Stimulated activated CD8-positive, alpha-beta memory T cell treated with anti-CD3 and anti-CD28 coated beads, Interleukin-4, amount 100 ng/mL, for 48 hours (primary cell): ENCODE measurements around the gene ZDHHC5.
A peak's percentile ranks its signal among the peaks of the same experiment; 100 is the strongest.
"Not testable (repeated sequence)": the region's sequence is repeated elsewhere in the genome, so short reads cannot be mapped to it uniquely, and the experiment has no call there.

Source experiments
- DNase-seq: peaks from one replicate; pipeline ENCODE4 v3.0.0-alpha.2; 2020

Gene ZDHHC5

DNA sequence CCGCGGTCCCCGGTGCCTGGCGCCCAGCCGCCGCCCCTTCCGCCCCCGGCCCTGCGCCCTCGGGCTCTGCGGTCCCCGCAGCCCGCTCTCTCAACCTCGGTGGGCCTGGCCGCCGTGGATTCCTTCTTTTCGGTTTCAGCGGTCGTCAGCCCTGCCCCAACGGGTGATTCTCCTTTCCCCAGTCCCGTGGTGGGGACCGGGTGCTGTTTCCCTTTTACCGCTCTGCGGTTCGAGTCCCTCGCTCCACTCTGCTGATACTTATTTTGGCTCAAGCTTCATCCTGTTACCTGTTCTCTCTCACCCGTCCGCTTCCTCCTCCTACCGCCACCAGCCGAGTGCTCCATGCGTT lies 494 bp downstream of the ZDHHC5 start:
- DNase-seq: no peak

- no peak for DNase-seq
These were observed 6.3 kb downstream of the ZDHHC5 start for GRCh38 chr11:57674251-57674650.

DNA sequence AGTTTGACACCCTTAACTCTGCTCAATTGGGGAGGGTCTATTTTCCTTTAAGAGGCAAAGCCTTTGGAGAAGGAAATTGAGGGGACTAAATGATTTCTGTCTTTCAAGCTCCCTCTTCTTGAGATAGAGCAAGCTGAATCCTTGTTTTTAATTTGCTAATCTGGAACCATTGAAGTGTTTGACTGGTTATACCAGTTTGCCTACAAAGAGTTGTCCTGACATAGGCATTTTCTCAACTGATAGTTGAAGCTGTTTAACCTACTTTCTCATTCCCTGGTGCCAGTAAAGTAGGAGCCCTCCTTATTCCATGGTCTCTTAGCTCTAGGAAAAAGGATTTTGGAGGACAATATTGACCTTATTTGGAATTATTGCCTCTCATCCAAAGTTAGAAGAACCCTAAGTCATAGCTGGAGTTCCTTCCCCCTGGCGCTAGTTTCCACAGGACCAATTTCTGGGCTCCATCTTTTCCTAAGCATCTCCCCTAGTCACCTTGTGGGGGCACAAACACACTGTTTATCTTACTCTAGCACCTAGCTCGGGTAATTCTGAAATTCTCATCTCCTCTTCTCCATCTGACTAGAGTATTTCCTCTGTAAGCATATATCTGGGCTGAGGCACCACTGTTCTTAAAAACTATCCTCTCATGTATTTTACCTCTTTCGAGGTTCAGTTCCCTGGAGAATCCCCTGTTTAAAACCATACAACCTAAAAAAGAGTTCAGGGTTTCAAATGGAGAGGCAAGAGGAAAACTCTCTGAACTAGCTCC lies 7.4 kb downstream of the ZDHHC5 start:
- no peak for DNase-seq

- no peak for DNase-seq
These were observed 11.5 kb downstream of the ZDHHC5 start for GRCh38 chr11:57679396-57679795.

DNA sequence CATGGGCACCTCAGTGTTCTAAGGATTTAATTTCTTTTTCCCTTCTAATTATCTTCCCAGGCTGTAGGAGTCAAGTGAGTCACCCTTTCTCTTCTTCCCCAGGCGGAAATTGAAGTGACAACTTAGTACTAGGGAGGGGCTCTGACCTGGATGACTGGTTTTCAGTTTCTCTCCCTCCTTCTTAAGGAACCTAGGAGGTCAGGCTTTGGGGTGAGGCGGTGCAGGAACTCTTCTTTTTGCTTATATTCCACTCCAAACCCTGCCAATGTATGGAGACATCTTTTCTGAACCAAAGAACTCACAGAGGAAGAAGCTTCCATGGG lies 12.6 kb downstream of the ZDHHC5 start:
- DNase-seq: no peak

DNA sequence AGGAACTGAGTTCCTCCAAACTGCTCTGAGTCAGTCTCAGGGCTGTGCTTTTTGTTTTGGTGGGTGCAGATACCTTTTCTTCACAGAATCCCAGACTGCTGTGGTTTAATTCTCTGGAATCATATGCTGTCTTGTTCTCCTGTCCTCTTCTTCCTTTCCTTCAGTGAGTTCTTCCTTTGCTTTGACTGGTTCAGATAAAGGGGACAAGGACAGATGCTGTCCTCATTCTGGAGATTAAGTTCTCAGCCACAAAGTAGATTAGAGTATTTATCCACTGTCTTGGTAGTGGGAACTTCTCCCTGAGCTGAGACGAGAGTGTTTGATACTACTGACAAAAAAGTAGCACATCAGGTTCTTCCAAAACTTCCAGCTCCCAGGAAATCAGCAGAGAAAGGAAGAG lies 13.3 kb downstream of the ZDHHC5 start:
- no peak for DNase-seq

DNA sequence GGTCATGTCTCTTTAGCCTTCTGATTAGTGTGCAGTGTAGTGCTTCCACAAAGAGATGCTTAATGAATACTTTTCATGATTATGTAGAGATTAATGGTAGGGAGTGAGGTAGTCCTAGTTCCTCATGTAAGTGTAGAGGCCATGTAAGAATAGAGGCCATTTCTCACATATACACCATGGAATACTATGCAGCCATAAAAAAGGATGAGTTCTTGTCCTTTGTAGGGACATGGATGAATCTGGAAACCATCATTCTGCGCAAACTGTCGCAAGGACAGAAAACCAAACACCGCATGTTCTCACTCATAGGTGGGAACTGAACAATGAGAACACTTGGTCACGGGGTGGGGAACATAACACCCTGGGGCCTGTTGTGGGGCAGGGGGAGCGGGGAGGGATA lies 22.6 kb downstream of the ZDHHC5 start:
- DNase-seq: not testable (repeated sequence)

- no peak for DNase-seq
These were observed 31.0 kb downstream of the ZDHHC5 start for GRCh38 chr11:57698843-57699365.

DNA sequence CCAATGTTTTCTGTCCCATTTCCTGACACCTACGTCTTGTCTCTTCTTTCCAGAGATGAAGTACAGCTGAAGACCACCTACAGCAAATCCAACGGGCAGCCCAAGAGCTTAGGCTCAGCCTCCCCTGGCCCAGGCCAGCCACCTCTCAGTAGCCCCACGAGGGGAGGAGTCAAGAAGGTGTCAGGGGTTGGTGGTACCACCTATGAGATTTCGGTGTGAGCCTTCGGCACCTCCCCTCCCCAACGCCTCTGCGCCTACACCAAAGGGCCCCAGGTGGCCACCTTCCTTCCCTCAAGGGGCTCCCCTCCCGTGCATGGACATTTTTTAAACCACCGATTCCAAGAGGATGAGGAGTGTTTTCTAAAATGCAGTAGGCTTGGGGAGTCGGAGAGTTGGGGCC lies 31.9 kb downstream of the ZDHHC5 start:
- no peak for DNase-seq

- DNase-seq: no peak
These were observed 32.5 kb downstream of the ZDHHC5 start for GRCh38 chr11:57700425-57700824.

GRCh38 chr11:57703341-57703740 lies 35.4 kb downstream of the ZDHHC5 start:
- DNase-seq: no peak

DNA sequence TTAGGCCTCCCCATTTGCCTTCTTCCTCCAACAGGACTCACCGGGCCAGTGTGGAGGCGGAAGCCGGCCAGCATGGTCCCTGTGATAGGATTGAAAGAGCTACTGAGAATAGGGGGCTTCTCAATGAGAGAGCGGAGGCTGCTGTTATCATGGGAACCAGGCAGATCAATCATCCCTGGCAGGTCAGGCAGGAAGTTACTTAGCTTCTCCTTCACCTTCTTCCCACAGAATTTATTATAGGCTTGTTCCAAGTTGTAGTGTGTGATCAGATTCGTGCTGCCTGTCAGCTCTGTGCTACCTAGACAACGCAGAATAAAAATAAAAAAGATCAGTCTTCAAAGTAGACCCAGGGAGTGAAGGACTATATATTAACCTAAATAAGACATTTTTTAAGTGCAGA lies 37.0 kb downstream of the ZDHHC5 start:
- DNase-seq: no peak

- not testable (repeated sequence) for DNase-seq
These were observed 37.5 kb downstream of the ZDHHC5 start for GRCh38 chr11:57705432-57705831.

GRCh38 chr11:57709802-57710367 lies 42.0 kb downstream of the ZDHHC5 start:
- DNase-seq: no peak

GRCh38 chr11:57711414-57712255 lies 43.7 kb downstream of the ZDHHC5 start, which contains the start of gene MED19:
Gene MED19, minus strand, starts transcription at chr11:57712215. Its CDS starts 36 bp downstream, at chr11:57712179.
- peak; percentile 79 for DNase-seq

GRCh38 chr11:57712256-57713150 lies 44.6 kb downstream of the ZDHHC5 start, which contains the start of gene TMX2:
Gene TMX2, plus strand, starts transcription at chr11:57712593. Its CDS starts 26 bp downstream, at chr11:57712619.
- DNase-seq: peak; percentile 91

DNA sequence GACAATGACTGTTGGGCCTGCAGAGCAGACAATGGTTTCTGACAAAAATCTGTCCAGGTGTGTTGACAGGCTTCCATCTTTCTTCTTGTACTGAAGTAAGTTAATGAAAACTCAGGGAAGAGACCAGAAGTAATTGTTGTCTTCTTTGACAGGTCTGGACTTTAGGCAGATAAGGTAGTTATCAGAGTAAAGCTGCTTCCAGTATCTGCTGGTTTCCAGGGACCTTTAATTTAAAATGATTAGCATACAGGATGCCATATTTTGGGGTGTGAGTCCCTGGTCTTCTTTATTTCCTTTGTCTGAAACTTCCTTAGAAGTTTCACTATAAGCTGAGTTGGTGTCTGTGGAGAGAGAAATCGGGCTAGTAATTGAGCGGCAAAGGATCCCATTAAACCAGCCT lies 45.9 kb downstream of the ZDHHC5 start:
- no peak for DNase-seq

GRCh38 chr11:57716726-57717125 lies 48.8 kb downstream of the ZDHHC5 start:
- DNase-seq: not testable (repeated sequence)

GRCh38 chr11:57727185-57727584 lies 59.3 kb downstream of the ZDHHC5 start:
- no peak for DNase-seq

DNA sequence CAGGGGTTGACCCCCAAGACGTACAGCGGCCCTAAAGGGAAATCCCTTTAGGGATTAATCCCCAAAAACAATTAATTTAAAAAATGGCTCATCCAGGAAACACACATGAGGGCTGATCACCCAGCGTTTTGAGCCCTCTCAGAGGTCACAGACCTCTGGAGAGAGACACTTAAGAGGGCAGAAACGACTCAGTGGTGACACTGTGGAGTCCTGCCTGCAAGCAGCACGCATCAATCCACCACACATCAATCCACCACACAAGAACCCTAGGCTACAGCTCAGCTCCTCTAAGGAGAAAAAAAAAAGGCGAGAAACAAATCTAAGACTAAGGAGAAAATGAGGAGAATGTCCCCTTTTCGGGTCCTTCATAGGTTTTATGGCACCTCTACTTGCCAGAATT lies 60.9 kb downstream of the ZDHHC5 start:
- no peak for DNase-seq

GRCh38 chr11:57729479-57729878 lies 61.6 kb downstream of the ZDHHC5 start:
- no peak for DNase-seq

DNA sequence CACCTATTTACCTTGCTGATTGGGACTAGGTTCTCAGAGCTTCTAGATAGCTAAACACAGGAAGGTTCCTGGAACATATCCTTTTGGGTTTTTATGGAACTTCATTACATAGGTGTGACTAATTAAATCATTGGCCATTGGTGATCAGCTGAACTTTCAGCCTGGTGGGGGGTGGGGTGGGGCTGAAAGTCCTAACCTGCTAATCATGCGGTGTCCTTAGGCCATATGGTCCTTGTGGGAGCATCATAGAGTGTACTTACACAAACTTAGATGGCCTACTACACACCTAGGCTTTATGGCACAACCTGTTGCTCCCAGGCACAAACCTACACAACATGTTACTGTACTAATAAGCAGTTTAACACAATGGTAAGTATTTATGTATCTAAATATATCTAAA lies 64.7 kb downstream of the ZDHHC5 start:
- no peak for DNase-seq
